Mesendoderm (in vitro differentiated cells): ENCODE results near the gene GTPBP2. TPM values are rescaled to one million over a fixed set of nuclear protein-coding genes. Genes with fewer than 3 reads are reported as not detected.

ENCODE experiments used
- DNase-seq: peaks from one replicate; pipeline ENCODE4 v3.0.0; 2013
- H2AK5ac ChIP-seq: 2 replicates; pipeline ENCODE4 v1.6.1; 2013; ENCODE audit warnings: low read length, inconsistent platforms
- H2BK120ac ChIP-seq: 2 replicates; pipeline ENCODE4 v1.6.1; 2013; ENCODE audit warnings: low read depth, mild to moderate bottlenecking, low read length, moderate library complexity, mixed read lengths
- H2BK15ac ChIP-seq: replicated peaks from 2 replicates; pipeline ENCODE4 v1.6.1; 2013; ENCODE audit warnings: low read depth, mild to moderate bottlenecking, moderate library complexity
- H2BK5ac ChIP-seq: 2 replicates; pipeline ENCODE4 v1.6.1; 2013; ENCODE audit warnings: low read length, inconsistent platforms
- H3K18ac ChIP-seq: 2 replicates; pipeline ENCODE4 v1.6.1; 2013; ENCODE audit warnings: mild to moderate bottlenecking, low read length, mixed read lengths
- H3K23ac ChIP-seq: one replicate; pipeline ENCODE4 v1.6.1; 2013; ENCODE audit warnings: low read length
- H3K27ac ChIP-seq: 2 replicates; pipeline ENCODE4 v1.5.1; 2013; ENCODE audit warnings: low read depth, mild to moderate bottlenecking, inconsistent platforms, low read length, moderate library complexity
- H3K27me3 ChIP-seq: 2 replicates; pipeline ENCODE4 v1.6.1; 2013; ENCODE audit warnings: low read length, control low read depth, mild to moderate bottlenecking, inconsistent platforms; ENCODE audit not compliant: insufficient read depth, poor library complexity
- H3K36me3 ChIP-seq: 2 replicates; pipeline ENCODE4 v1.6.1; 2013; ENCODE audit warnings: low read length, inconsistent platforms; ENCODE audit not compliant: control insufficient read depth, insufficient read depth
- H3K4ac ChIP-seq: one replicate; pipeline ENCODE4 v1.6.1; 2013; ENCODE audit warnings: low read depth, mild to moderate bottlenecking, low read length, moderate library complexity
- H3K4me1 ChIP-seq: 2 replicates; pipeline ENCODE4 v1.6.1; 2013; ENCODE audit warnings: low read depth, low read length, inconsistent platforms; ENCODE audit not compliant: control insufficient read depth
- H3K4me2 ChIP-seq: 2 replicates; pipeline ENCODE4 v1.6.1; 2013; ENCODE audit warnings: low read length
- H3K4me3 ChIP-seq: 2 replicates; pipeline ENCODE4 v1.5.1; 2013; ENCODE audit warnings: mild to moderate bottlenecking, low read length
- H3K56ac ChIP-seq: one replicate; pipeline ENCODE4 v1.6.1; 2013; ENCODE audit warnings: low read length
- H3K79me1 ChIP-seq: 2 replicates; pipeline ENCODE4 v1.6.1; 2013; ENCODE audit warnings: low read length, inconsistent platforms
- H3K79me2 ChIP-seq: 2 replicates; pipeline ENCODE4 v1.6.1; 2013; ENCODE audit warnings: mild to moderate bottlenecking, low read length; ENCODE audit not compliant: control insufficient read depth, insufficient read depth
- H3K9ac ChIP-seq: 2 replicates; pipeline ENCODE4 v1.6.1; 2013; ENCODE audit warnings: low read length, inconsistent platforms
- H4K5ac ChIP-seq: one replicate; pipeline ENCODE4 v1.6.1; 2013; ENCODE audit warnings: low read length
- H4K8ac ChIP-seq: one replicate; pipeline ENCODE4 v1.6.1; 2013; ENCODE audit warnings: low read depth, mild to moderate bottlenecking, control low read depth, low read length, moderate library complexity
- WGBS: extraction: QIAGEN DNeasy Blood & Tissue Kit; methylation state at CpG from one replicate; pipeline ENCODE4 v1.1.7; 2013; ENCODE audit warnings: low lambda C conversion rate, missing lambda C conversion rate; ENCODE audit not compliant: insufficient coverage; ENCODE audit errors: extremely low coverage; 5-methylcytosine and 5-hydroxymethylcytosine counted together
- polyA plus RNA-seq, 2 experiments: library from polyadenylated mRNA; stranded (reverse); fragments of 200-250 nt; gene quantifications; one replicate each; pipeline ENCODE4 v1.2.3, GENCODE V29; 2013

GTPBP2 gene
- polyA plus RNA-seq (2013, experiment 1 of 2), result 40.2 TPM
- 38.1 TPM for polyA plus RNA-seq (2013, experiment 2 of 2)

GRCh38 chr6:43629104-43629504 is at the start of gene GTPBP2:
GTPBP2 (minus strand) TSS chr6:43629264; CDS start chr6:43629162, 102 bp downstream.
- peak within 1 kb of the TSS; percentile 94 for H3K18ac ChIP-seq
- peaks cover 10% of the 10 kb centered on the region for H3K36me3 ChIP-seq
- peaks cover 3% of the 10 kb centered on the region for H3K4me1 ChIP-seq
- WGBS, result no CpG with 5 or more reads among the region's 46 CpGs
- peak within 1 kb of the TSS; percentile 41 for H4K8ac ChIP-seq
- peaks cover 17% of the 10 kb centered on the region for H3K79me1 ChIP-seq
- no peak within 1 kb of the TSS for H2BK15ac ChIP-seq
- peak within 1 kb of the TSS; percentile 71 for H4K5ac ChIP-seq
- H3K4me3 ChIP-seq, result peak within 1 kb of the TSS; percentile 88
- peak within 1 kb of the TSS; percentile 88 for H2BK120ac ChIP-seq
- peak within 1 kb of the TSS; percentile 99 for H2BK5ac ChIP-seq
- DNase-seq, result peak; percentile 100
- H3K56ac ChIP-seq, result peak within 1 kb of the TSS; percentile 97
- peak within 1 kb of the TSS; percentile 99 for H3K4ac ChIP-seq
- peak within 1 kb of the TSS; percentile 78 for H2AK5ac ChIP-seq
- peak within 1 kb of the TSS; percentile 98 for H3K23ac ChIP-seq
- H3K27me3 ChIP-seq, result no peaks in the 10 kb centered on the region
- H3K9ac ChIP-seq, result peak within 1 kb of the TSS; percentile 98
- peak within 1 kb of the TSS; percentile 100 for H3K4me2 ChIP-seq
- H3K27ac ChIP-seq, result peak within 1 kb of the TSS; percentile 74
- peaks cover 12% of the 10 kb centered on the region for H3K79me2 ChIP-seq

GRCh38 chr6:43678341-43678740 is 49.3 kb upstream of the GTPBP2 start:
- Histone ChIP-seq H3K4me1 (peaks cover 5% of the 10 kb centered on the region), H4K8ac (no peak overlapping the region), H3K9ac (no peak overlapping the region), H2BK120ac (no peak overlapping the region), H3K18ac (no peak overlapping the region), H3K27me3 (no peaks in the 10 kb centered on the region), H4K5ac (no peak overlapping the region), H2BK5ac (no peak overlapping the region), H3K79me2 (peaks cover 19% of the 10 kb centered on the region), H3K36me3 (peaks cover 10% of the 10 kb centered on the region), H3K23ac (no peak overlapping the region), H3K79me1 (peaks cover 29% of the 10 kb centered on the region), H3K4me2 (no peak overlapping the region), H3K4ac (no peak overlapping the region), H3K27ac (no peak overlapping the region), H2AK5ac (no peak overlapping the region), H3K56ac (no peak overlapping the region), H2BK15ac (no peak overlapping the region), H3K4me3 (no peak overlapping the region)
- DNase-seq, result no peak
- no CpG with 5 or more reads among the region's 7 CpGs for WGBS

- Histone ChIP-seq H3K9ac (no peak overlapping the region), H3K36me3 (peaks cover 10% of the 10 kb centered on the region), H3K27me3 (no peaks in the 10 kb centered on the region), H3K27ac (no peak overlapping the region), H3K56ac (no peak overlapping the region), H2AK5ac (no peak overlapping the region), H4K5ac (no peak overlapping the region), H4K8ac (no peak overlapping the region), H3K4me2 (no peak overlapping the region), H3K4me3 (no peak overlapping the region), H2BK120ac (no peak overlapping the region), H3K79me1 (peaks cover 23% of the 10 kb centered on the region), H3K4me1 (peaks cover 2% of the 10 kb centered on the region), H3K23ac (no peak overlapping the region), H3K4ac (no peak overlapping the region), H2BK5ac (no peak overlapping the region), H3K79me2 (peaks cover 13% of the 10 kb centered on the region), H2BK15ac (no peak overlapping the region), H3K18ac (no peak overlapping the region)
- no CpG with 5 or more reads among the region's 7 CpGs for WGBS
- no peak for DNase-seq
These were observed 48.7 kb upstream of the GTPBP2 start for GRCh38 chr6:43677759-43678158.

- no peak for DNase-seq
- Histone ChIP-seq H2AK5ac (no peak overlapping the region), H3K27me3 (no peaks in the 10 kb centered on the region), H4K5ac (no peak overlapping the region), H3K79me1 (peaks cover 20% of the 10 kb centered on the region), H3K18ac (no peak overlapping the region), H3K4me3 (no peak overlapping the region), H3K56ac (no peak overlapping the region), H2BK5ac (no peak overlapping the region), H3K79me2 (peaks cover 8% of the 10 kb centered on the region), H2BK15ac (no peak overlapping the region), H3K36me3 (peaks cover 10% of the 10 kb centered on the region), H3K4ac (no peak overlapping the region), H3K4me1 (no peaks in the 10 kb centered on the region), H3K23ac (no peak overlapping the region), H3K27ac (no peak overlapping the region), H2BK120ac (no peak overlapping the region), H3K4me2 (no peak overlapping the region), H3K9ac (no peak overlapping the region), H4K8ac (no peak overlapping the region)
- WGBS, result no CpG with 5 or more reads among the region's 7 CpGs
These were observed 48.0 kb upstream of the GTPBP2 start for GRCh38 chr6:43676962-43677606.

- peaks cover under 1% of the 10 kb centered on the region for H3K4me1 ChIP-seq
- no peak overlapping the region for H3K23ac ChIP-seq
- no peak overlapping the region for H2BK5ac ChIP-seq
- no peak overlapping the region for H4K5ac ChIP-seq
- H3K9ac ChIP-seq, result no peak overlapping the region
- H3K4ac ChIP-seq, result no peak overlapping the region
- no peak overlapping the region for H2AK5ac ChIP-seq
- peaks cover 3% of the 10 kb centered on the region for H3K79me1 ChIP-seq
- no peak overlapping the region for H2BK120ac ChIP-seq
- H3K27me3 ChIP-seq, result no peaks in the 10 kb centered on the region
- no peak overlapping the region for H3K4me3 ChIP-seq
- H4K8ac ChIP-seq, result no peak overlapping the region
- no peak overlapping the region for H3K27ac ChIP-seq
- no peak overlapping the region for H3K4me2 ChIP-seq
- no peaks in the 10 kb centered on the region for H3K79me2 ChIP-seq
- H3K18ac ChIP-seq, result no peak overlapping the region
- H3K36me3 ChIP-seq, result peaks cover 13% of the 10 kb centered on the region
- no peak for DNase-seq
- no peak overlapping the region for H2BK15ac ChIP-seq
- WGBS, result no CpG with 5 or more reads among the region's 8 CpGs
- no peak overlapping the region for H3K56ac ChIP-seq
These were observed 45.9 kb upstream of the GTPBP2 start for GRCh38 chr6:43674921-43675320.

GRCh38 chr6:43674291-43674690 is 45.2 kb upstream of the GTPBP2 start:
- no CpG with 5 or more reads among the region's 2 CpGs for WGBS
- H3K27ac ChIP-seq, result no peak overlapping the region
- peaks cover 13% of the 10 kb centered on the region for H3K36me3 ChIP-seq

More at GRCh38 chr6:43674291-43674690, 45.2 kb upstream of the GTPBP2 start:
- Histone ChIP-seq H3K79me1 (peaks cover 2% of the 10 kb centered on the region), H4K8ac (no peak overlapping the region), H2BK5ac (no peak overlapping the region), H3K56ac (no peak overlapping the region), H3K4me2 (no peak overlapping the region), H2BK120ac (no peak overlapping the region), H3K18ac (no peak overlapping the region), H4K5ac (no peak overlapping the region), H3K4me1 (peaks cover 4% of the 10 kb centered on the region), H3K27me3 (no peaks in the 10 kb centered on the region), H3K4me3 (no peak overlapping the region), H2AK5ac (no peak overlapping the region), H2BK15ac (no peak overlapping the region), H3K79me2 (no peaks in the 10 kb centered on the region), H3K4ac (no peak overlapping the region), H3K23ac (no peak overlapping the region), H3K9ac (no peak overlapping the region)
- no peak for DNase-seq
